Keratinocyte (primary cell): ENCODE data around the gene DNAH10. TPM values are rescaled to one million over a fixed set of nuclear protein-coding genes. Genes with fewer than 3 reads are reported as not detected.

Experiments used
- DNase-seq: peaks from one replicate; pipeline ENCODE4 v3.0.0-alpha.2; 2011; ENCODE audit warnings: low read depth, missing footprints, low spot score
- FAIRE-seq: peaks from 2 replicates; lab custom pipeline; 2011; peaks lifted over from hg19 to GRCh38; lab: Jason Lieb, UNC
- H2AFZ ChIP-seq: 2 replicates; pipeline ENCODE4 v1.6.0; 2012; ENCODE audit warnings: low read length, control low read depth, inconsistent platforms; ENCODE audit not compliant: control insufficient read depth
- H3K27ac ChIP-seq: 2 replicates; pipeline ENCODE4 v1.5.1; 2011; ENCODE audit warnings: low read length; ENCODE audit not compliant: control insufficient read depth, insufficient read depth
- H3K27me3 ChIP-seq: 3 replicates; pipeline ENCODE4 v1.6.0; 2011; ENCODE audit warnings: low read length; ENCODE audit not compliant: control insufficient read depth, insufficient read depth; ENCODE audit errors: extremely low read depth
- H3K36me3 ChIP-seq, 2 experiments: 2 replicates in 1 of 2; 3 replicates in 1 of 2; pipeline ENCODE4 v1.5.1; 2011; ENCODE audit warnings: low read length in 2 of 2, mild to moderate bottlenecking in 1 of 2; ENCODE audit not compliant: control insufficient read depth in 2 of 2, insufficient read depth in 2 of 2; ENCODE audit errors: extremely low read depth in 1 of 2
- H3K4me1 ChIP-seq: 3 replicates; pipeline ENCODE4 v1.5.1; 2011; ENCODE audit warnings: low read length; ENCODE audit not compliant: control insufficient read depth, insufficient read depth; ENCODE audit errors: extremely low read depth
- H3K4me2 ChIP-seq: 3 replicates; pipeline ENCODE4 v1.6.0; 2011; ENCODE audit warnings: low read depth, low read length; ENCODE audit not compliant: control insufficient read depth, insufficient read depth; ENCODE audit errors: extremely low read depth
- H3K4me3 ChIP-seq, 3 experiments: fragments of 200-600 bp in 1 of 3; sonication (generic) in 1 of 3; 2 replicates in 2 of 3; 3 replicates in 1 of 3; pipeline ENCODE4 v1.5.1; 2011 to 2016; ENCODE audit warnings: low read length in 3 of 3, mild to moderate bottlenecking in 3 of 3, control low read depth in 2 of 3, inconsistent platforms in 1 of 3, low read depth in 1 of 3, mixed read lengths in 1 of 3, mixed run types in 1 of 3, moderate library complexity in 1 of 3; ENCODE audit not compliant: control insufficient read depth in 2 of 3, insufficient read depth in 2 of 3; ENCODE audit errors: extremely low read depth in 1 of 3
- H3K79me2 ChIP-seq: 2 replicates; pipeline ENCODE4 v1.6.0; 2012; ENCODE audit warnings: low read length; ENCODE audit not compliant: control insufficient read depth, insufficient read depth
- H3K9ac ChIP-seq: 3 replicates; pipeline ENCODE4 v1.6.0; 2011; ENCODE audit warnings: low read length; ENCODE audit not compliant: control insufficient read depth, insufficient read depth; ENCODE audit errors: extremely low read depth
- H3K9me1 ChIP-seq: 3 replicates; pipeline ENCODE4 v1.6.0; 2011; ENCODE audit warnings: low read length; ENCODE audit not compliant: control insufficient read depth, insufficient read depth; ENCODE audit errors: extremely low read depth
- H3K9me3 ChIP-seq: 2 replicates; pipeline ENCODE4 v1.5.1; 2012; ENCODE audit warnings: low read depth, low read length; ENCODE audit not compliant: control insufficient read depth
- H4K20me1 ChIP-seq: 3 replicates; pipeline ENCODE4 v1.6.0; 2011; ENCODE audit warnings: low read length; ENCODE audit not compliant: control insufficient read depth, insufficient read depth; ENCODE audit errors: extremely low read depth
- CTCF ChIP-seq, 3 experiments: IDR thresholded peaks in 1 of 3; conservative IDR thresholded peaks in 1 of 3; optimal IDR thresholded peaks in 1 of 3; 2 replicates in 2 of 3; 3 replicates in 1 of 3; pipeline versions ENCODE3 to v1.5.1; 2011; ENCODE audit warnings: low read length in 3 of 3, mild to moderate bottlenecking in 3 of 3, moderate library complexity in 2 of 3, control low read depth in 1 of 3, inconsistent platforms in 1 of 3; ENCODE audit not compliant: insufficient read depth in 2 of 3; ENCODE audit errors: extremely low read depth in 1 of 3
- EZH2 ChIP-seq: IDR thresholded peaks from one replicate; pipeline ENCODE4 v1.6.1; 2012; ENCODE audit warnings: inconsistent platforms, mild to moderate bottlenecking, low read length, moderate library complexity
- dilution Hi-C: fragments of 300-500 bp; cut with MboI; formaldehyde crosslinking; loops from one replicate; pipeline ENCODE4 v1.7.0; 2020; ENCODE audit warnings: low sequenced_read_pairs; ENCODE audit not compliant: extremely low pct_ligation_motif_present
- polyA plus RNA-seq, 5 experiments: library from polyadenylated mRNA; depleted of rRNA in 3 of 5; stranded (reverse) in 3 of 5; stranded (forward) in 1 of 5; unstranded in 1 of 5; fragments of >200 nt; gene quantifications; 1 replicate in 1 of 5; 2 replicates in 3 of 5; 3 replicates in 1 of 5; pipeline versions ENCODE4 v1.2.1 to v1.2.3, GENCODE V29; 2011 to 2012; ENCODE audit warnings: missing spikeins in 2 of 5, low read depth in 1 of 5, low replicate concordance in 1 of 5

DNAH10 gene
- polyA plus RNA-seq, 1 donor (not counting 4 experiments of a cell fraction or from before 2014, with no cell fraction given), result 0.08 TPM

DNA sequence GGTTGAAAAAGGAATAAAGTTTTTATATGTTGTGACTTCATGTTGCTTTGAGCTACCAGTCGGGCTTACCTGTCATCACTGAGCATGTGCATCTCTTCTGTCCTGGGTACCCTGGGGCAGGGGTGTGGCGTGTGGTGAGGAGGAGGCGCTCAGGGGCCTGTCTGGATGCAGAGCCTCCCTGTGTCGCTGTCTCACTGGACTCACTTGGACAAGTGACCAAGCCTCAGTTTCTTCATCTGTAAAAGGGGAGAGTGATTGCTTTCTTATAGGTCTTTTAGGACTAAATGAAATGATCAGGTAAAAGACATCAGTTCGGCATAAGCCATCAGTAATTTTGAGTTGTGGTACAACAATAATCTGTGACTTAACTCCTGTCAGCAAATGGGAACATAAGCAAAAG lies 27.8 kb upstream of the DNAH10 start:
- Histone ChIP-seq H2AFZ (no peak overlapping the region), H3K9me1 (no peaks in the 10 kb centered on the region), H4K20me1 (no peaks in the 10 kb centered on the region), H3K4me1 (no peaks in the 10 kb centered on the region), H3K9me3 (no peaks in the 10 kb centered on the region), H3K27ac (no peak overlapping the region), H3K4me3 (no peak overlapping the region), H3K36me3 (peaks cover 9 to 28% of the 10 kb centered on the region in 2 experiments), H3K4me2 (no peak overlapping the region), H3K27me3 (no peaks in the 10 kb centered on the region), H3K79me2 (no peaks in the 10 kb centered on the region), H3K9ac (no peak overlapping the region)
- TF ChIP-seq EZH2 (no peak), CTCF (optimal IDR thresholded peaks at IDR 0.05 in 1 of 3, IDR thresholded peaks at IDR 0.05 in 1 of 3, conservative IDR thresholded peaks at IDR 0.05 in 1 of 3; ENCODE audit: extremely low read depth in 1 of 3, insufficient read depth in 2 of 3, low read length in 3 of 3) (no peak)
- dilution Hi-C loops, result no loop called here
- DNase-seq (no peak), FAIRE-seq (no peak)

DNA sequence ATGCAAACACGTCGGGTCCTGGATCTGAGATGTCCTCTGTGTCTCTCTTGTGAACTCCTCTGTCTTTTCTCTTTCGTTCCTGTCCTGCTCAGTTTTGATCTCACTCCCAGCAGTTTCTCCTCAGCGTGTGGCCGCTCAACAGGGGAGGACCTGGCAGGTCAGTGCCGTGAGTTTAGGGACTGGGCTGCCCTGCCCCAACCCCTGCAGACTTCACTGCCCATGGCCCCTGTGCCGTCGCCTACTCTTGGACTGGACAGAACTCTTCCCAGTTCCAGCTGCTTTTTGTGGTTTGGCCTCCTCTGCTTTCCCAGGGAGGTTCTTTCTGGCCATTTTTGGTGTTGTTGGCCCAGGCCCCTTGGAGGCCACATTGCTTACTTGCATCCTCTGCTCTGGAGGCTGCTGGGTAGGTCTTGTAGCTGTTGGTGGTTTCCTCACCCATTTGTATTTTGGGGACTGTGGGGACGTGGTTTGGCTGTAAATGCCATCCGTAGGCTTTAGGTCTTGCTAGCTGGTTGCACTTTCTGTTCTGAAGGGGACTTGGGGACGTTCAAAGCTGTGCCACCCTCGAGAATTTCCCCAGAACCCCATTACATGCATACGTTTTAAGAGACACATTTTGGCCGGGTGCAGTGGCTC lies 20.0 kb upstream of the DNAH10 start:
- no peak overlapping the region for H3K9ac ChIP-seq
- FAIRE-seq, result no peak
- TF ChIP-seq EZH2, result no peak
- no peak for TF ChIP-seq CTCF (optimal IDR thresholded peaks at IDR 0.05 in 1 of 3, IDR thresholded peaks at IDR 0.05 in 1 of 3, conservative IDR thresholded peaks at IDR 0.05 in 1 of 3; ENCODE audit: extremely low read depth in 1 of 3, insufficient read depth in 2 of 3, low read length in 3 of 3)

More for the DNA sequence above, 20.0 kb upstream of the DNAH10 start:
- no peak overlapping the region for H3K4me2 ChIP-seq
- DNase-seq, result no peak
- no peak overlapping the region for H3K4me3 ChIP-seq
- H3K36me3 ChIP-seq, result peaks cover 13 to 20% of the 10 kb centered on the region in 2 experiments
- no peaks in the 10 kb centered on the region for H4K20me1 ChIP-seq
- no peaks in the 10 kb centered on the region for H3K4me1 ChIP-seq
- H3K27me3 ChIP-seq, result no peaks in the 10 kb centered on the region
- no peak overlapping the region for H3K27ac ChIP-seq
- H2AFZ ChIP-seq, result no peak overlapping the region
- no peaks in the 10 kb centered on the region for H3K9me1 ChIP-seq
- dilution Hi-C loops, result no loop called here
- H3K9me3 ChIP-seq, result no peaks in the 10 kb centered on the region
- no peaks in the 10 kb centered on the region for H3K79me2 ChIP-seq
